Neural cell (in vitro differentiated cells): Measurements from ENCODE around the gene LNX2. TPM values are rescaled to one million over a fixed set of nuclear protein-coding genes. Genes with fewer than 3 reads are reported as not detected.

Experiments used
- H2AFZ ChIP-seq: fragments of 200-600, 300-800 bp; sonication (generic), shearing (Covaris generic); 2 replicates; pipeline ENCODE4 v1.6.0; 2014; ENCODE audit warnings: low read depth, mild to moderate bottlenecking, antibody characterized with exemption, low read length, moderate library complexity
- H3F3A ChIP-seq: fragments of 200-600 bp; shearing (Covaris generic); 2 replicates; pipeline ENCODE4 v1.6.1; 2016; ENCODE audit warnings: mild to moderate bottlenecking, moderate library complexity, mixed read lengths, antibody characterized with exemption, low read length; ENCODE audit not compliant: insufficient read depth, poor library complexity, severe bottlenecking
- H3K27ac ChIP-seq: fragments of 200-600, 300-800 bp; sonication (generic), shearing (Covaris generic); 2 replicates; pipeline ENCODE4 v1.5.1; 2014; ENCODE audit warnings: mild to moderate bottlenecking, low read length, moderate library complexity
- H3K27me3 ChIP-seq: fragments of 300-800, 200-600 bp; sonication (generic), shearing (Covaris generic); 2 replicates; pipeline ENCODE4 v1.6.0; 2014; ENCODE audit warnings: mild to moderate bottlenecking, low read depth, low read length, moderate library complexity; ENCODE audit not compliant: insufficient read depth
- H3K36me3 ChIP-seq: fragments of 300-800, 200-600 bp; sonication (generic), shearing (Covaris generic); 2 replicates; pipeline ENCODE4 v1.5.1; 2014; ENCODE audit warnings: mild to moderate bottlenecking, antibody characterized with exemption, low read length, moderate library complexity; ENCODE audit not compliant: insufficient read depth
- H3K4me2 ChIP-seq: fragments of 300-800, 200-600 bp; sonication (generic), shearing (Covaris generic); 2 replicates; pipeline ENCODE4 v1.6.0; 2014; ENCODE audit warnings: mild to moderate bottlenecking, low read length
- H3K4me3 ChIP-seq: fragments of 300-800, 200-600 bp; sonication (generic), shearing (Covaris generic); 2 replicates; pipeline ENCODE4 v1.5.1; 2014; ENCODE audit warnings: mild to moderate bottlenecking, low read length, moderate library complexity
- H3K79me2 ChIP-seq: fragments of 200-600 bp; shearing (Covaris generic); replicated peaks from 2 replicates; pipeline ENCODE4 v1.6.0; 2014; ENCODE audit warnings: mild to moderate bottlenecking, low read length, moderate library complexity; ENCODE audit not compliant: insufficient read depth
- H3K9ac ChIP-seq: fragments of 300-800, 200-600 bp; sonication (generic), shearing (Covaris generic); 2 replicates; pipeline ENCODE4 v1.6.1; 2016; ENCODE audit warnings: mild to moderate bottlenecking, low read length, mixed read lengths
- H3K9me2 ChIP-seq: fragments of 200-600 bp; shearing (Covaris generic); 2 replicates; pipeline ENCODE4 v1.6.1; 2016; ENCODE audit warnings: mild to moderate bottlenecking, low read length, mixed read lengths; ENCODE audit not compliant: insufficient read depth
- H3K9me3 ChIP-seq: fragments of 200-600, 300-800 bp; sonication (generic), shearing (Covaris generic); 2 replicates; pipeline ENCODE4 v1.6.1; 2016; ENCODE audit warnings: mild to moderate bottlenecking, mixed run types, low read length, moderate library complexity, mixed read lengths
- H4K20me1 ChIP-seq: fragments of 200-600 bp; shearing (Covaris generic); 2 replicates; pipeline ENCODE4 v1.6.1; 2016; ENCODE audit warnings: mild to moderate bottlenecking, mixed run types; ENCODE audit not compliant: insufficient read depth
- CTCF ChIP-seq: fragments of 450-650 bp; IDR thresholded peaks from 2 replicates; pipeline ENCODE4 v1.5.1; 2014; ENCODE audit warnings: antibody characterized with exemption, mild to moderate bottlenecking, moderate library complexity; ENCODE audit not compliant: poor library complexity, severe bottlenecking
- EP300 ChIP-seq: fragments of 450-650 bp; conservative IDR thresholded peaks from 2 replicates; pipeline ENCODE4 v1.6.1; 2014; ENCODE audit warnings: antibody characterized with exemption, mild to moderate bottlenecking, moderate library complexity; ENCODE audit not compliant: poor library complexity, severe bottlenecking
- EZH2 ChIP-seq: fragments of 200-600, 300-800 bp; shearing (Covaris generic), sonication (generic); IDR thresholded peaks from 2 replicates; pipeline ENCODE4 v1.6.1; 2014; ENCODE audit warnings: antibody characterized with exemption, low read length, borderline replicate concordance, mild to moderate bottlenecking; ENCODE audit not compliant: insufficient read depth, poor library complexity, severe bottlenecking
- MXI1 ChIP-seq: fragments of 450-650 bp; conservative IDR thresholded peaks from 2 replicates; pipeline ENCODE4 v1.6.1; 2014; ENCODE audit warnings: antibody characterized with exemption, mild to moderate bottlenecking; ENCODE audit not compliant: poor library complexity, severe bottlenecking
- POLR2AphosphoS5 ChIP-seq: IDR thresholded peaks from 2 replicates; pipeline ENCODE4 v1.6.1; 2012
- RAD21 ChIP-seq: fragments of 450-650 bp; conservative IDR thresholded peaks from 2 replicates; pipeline ENCODE4 v1.6.1; 2014; ENCODE audit warnings: antibody characterized with exemption, mild to moderate bottlenecking, moderate library complexity
- SMC3 ChIP-seq: fragments of 450-650 bp; conservative IDR thresholded peaks from 2 replicates; pipeline ENCODE4 v1.6.1; 2014; ENCODE audit warnings: antibody characterized with exemption, mild to moderate bottlenecking, moderate library complexity; ENCODE audit not compliant: poor library complexity
- TAF1 ChIP-seq: IDR thresholded peaks from 2 replicates; pipeline ENCODE4 v1.6.1; 2012; ENCODE audit warnings: low read depth
- polyA plus RNA-seq: library from polyadenylated mRNA; depleted of rRNA; stranded (reverse); fragments of >200 nt; gene quantifications from 2 replicates; pipeline ENCODE4 v1.2.3, GENCODE V29; 2014
- TF ChIP-seq, protein P1 (sequence below): IDR thresholded peaks from 2 replicates; pipeline ENCODE4 v1.6.1; 2012; ENCODE audit warnings: borderline replicate concordance

Gene LNX2
- polyA plus RNA-seq, 1 donor from 2014 or later = 4.2 TPM

DNA sequence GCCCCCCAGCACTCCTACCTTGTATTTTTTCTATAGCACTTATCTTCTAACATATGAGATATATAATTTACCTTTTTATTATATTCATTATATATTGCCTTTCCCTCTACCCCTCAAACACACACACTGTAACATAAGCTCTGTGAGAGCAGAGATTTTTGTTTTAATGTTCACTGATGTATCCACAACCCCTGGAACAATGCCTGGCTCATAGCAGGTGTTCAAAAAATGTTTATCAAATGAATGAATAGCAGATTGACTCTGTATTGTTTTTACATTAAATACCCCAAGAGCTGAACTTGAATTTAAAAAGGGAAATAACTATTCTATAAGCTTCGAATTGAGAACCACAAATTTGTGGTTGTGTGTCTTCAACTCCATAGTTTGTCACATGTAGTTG lies 12.3 kb upstream of the LNX2 start:
- no peaks in the 10 kb centered on the region for H4K20me1 ChIP-seq
- H3K27me3 ChIP-seq = no peaks in the 10 kb centered on the region
- H3K27ac ChIP-seq = no peak overlapping the region

DNA sequence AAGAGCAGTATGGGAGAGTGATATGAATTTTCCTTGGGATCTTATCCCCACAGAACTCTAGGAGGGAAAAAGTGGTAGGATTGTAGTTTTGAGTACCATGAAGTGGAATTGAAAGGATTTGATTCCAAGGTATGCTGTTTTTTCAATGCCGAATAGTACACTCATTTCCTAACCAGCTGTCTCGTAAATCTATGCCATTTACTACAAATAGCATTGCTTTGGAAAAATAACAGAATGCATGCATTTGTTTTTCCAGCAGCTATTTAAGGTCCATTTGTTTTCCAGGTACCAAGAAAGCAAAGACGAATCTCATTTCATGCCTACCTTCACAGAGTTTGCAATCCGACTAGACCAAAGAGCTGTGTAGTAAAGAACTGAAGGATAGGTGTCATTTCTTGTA lies 11.9 kb upstream of the LNX2 start:
- no peaks in the 10 kb centered on the region for H3K36me3 ChIP-seq
- H3K4me3 ChIP-seq = no peak overlapping the region
- H3K4me2 ChIP-seq = no peak overlapping the region
- no peak for TF ChIP-seq RAD21
- TF ChIP-seq TAF1 = no peak
- no peak for TF ChIP-seq MXI1
- no peak for TF ChIP-seq EZH2
- TF ChIP-seq, protein P1, sequence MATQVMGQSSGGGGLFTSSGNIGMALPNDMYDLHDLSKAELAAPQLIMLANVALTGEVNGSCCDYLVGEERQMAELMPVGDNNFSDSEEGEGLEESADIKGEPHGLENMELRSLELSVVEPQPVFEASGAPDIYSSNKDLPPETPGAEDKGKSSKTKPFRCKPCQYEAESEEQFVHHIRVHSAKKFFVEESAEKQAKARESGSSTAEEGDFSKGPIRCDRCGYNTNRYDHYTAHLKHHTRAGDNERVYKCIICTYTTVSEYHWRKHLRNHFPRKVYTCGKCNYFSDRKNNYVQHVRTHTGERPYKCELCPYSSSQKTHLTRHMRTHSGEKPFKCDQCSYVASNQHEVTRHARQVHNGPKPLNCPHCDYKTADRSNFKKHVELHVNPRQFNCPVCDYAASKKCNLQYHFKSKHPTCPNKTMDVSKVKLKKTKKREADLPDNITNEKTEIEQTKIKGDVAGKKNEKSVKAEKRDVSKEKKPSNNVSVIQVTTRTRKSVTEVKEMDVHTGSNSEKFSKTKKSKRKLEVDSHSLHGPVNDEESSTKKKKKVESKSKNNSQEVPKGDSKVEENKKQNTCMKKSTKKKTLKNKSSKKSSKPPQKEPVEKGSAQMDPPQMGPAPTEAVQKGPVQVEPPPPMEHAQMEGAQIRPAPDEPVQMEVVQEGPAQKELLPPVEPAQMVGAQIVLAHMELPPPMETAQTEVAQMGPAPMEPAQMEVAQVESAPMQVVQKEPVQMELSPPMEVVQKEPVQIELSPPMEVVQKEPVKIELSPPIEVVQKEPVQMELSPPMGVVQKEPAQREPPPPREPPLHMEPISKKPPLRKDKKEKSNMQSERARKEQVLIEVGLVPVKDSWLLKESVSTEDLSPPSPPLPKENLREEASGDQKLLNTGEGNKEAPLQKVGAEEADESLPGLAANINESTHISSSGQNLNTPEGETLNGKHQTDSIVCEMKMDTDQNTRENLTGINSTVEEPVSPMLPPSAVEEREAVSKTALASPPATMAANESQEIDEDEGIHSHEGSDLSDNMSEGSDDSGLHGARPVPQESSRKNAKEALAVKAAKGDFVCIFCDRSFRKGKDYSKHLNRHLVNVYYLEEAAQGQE = no peak
- no peak for TF ChIP-seq EP300
- no peaks in the 10 kb centered on the region for H4K20me1 ChIP-seq
- H3K9me2 ChIP-seq = no peaks in the 10 kb centered on the region
- no peak overlapping the region for H3K9ac ChIP-seq
- no peak overlapping the region for H3K27ac ChIP-seq
- H2AFZ ChIP-seq = no peak overlapping the region
- no peaks in the 10 kb centered on the region for H3K9me3 ChIP-seq
- H3F3A ChIP-seq = no peaks in the 10 kb centered on the region
- peaks cover 12% of the 10 kb centered on the region for H3K79me2 ChIP-seq
- no peaks in the 10 kb centered on the region for H3K27me3 ChIP-seq

More for the DNA sequence above, 12.3 kb upstream of the LNX2 start:
- Histone ChIP-seq H3K9me3 (no peaks in the 10 kb centered on the region), H3K9me2 (no peaks in the 10 kb centered on the region), H3K4me2 (no peak overlapping the region), H2AFZ (no peak overlapping the region), H3K4me3 (no peak overlapping the region), H3K36me3 (no peaks in the 10 kb centered on the region), H3F3A (no peaks in the 10 kb centered on the region), H3K9ac (no peak overlapping the region), H3K79me2 (peaks cover 16% of the 10 kb centered on the region)
- TF ChIP-seq POLR2AphosphoS5 = no peak
- no peak for TF ChIP-seq EP300
- no peak for TF ChIP-seq RAD21
- TF ChIP-seq CTCF = no peak
- no peak for TF ChIP-seq MXI1
- TF ChIP-seq SMC3 = no peak
- TF ChIP-seq EZH2 = no peak
- no peak for TF ChIP-seq TAF1
- TF ChIP-seq, protein P1 = no peak
